ENCODE data around the gene NFATC4.
"Not testable (repeated sequence)": the region's sequence is repeated elsewhere in the genome, so short reads cannot be mapped to it uniquely, and the experiment has no call there.

NFATC4 gene

GRCh38 chr14:24367514-24368211, at the start of gene NFATC4:
NFATC4 (plus strand) TSS chr14:24368184; CDS start chr14:24368341, 157 bp downstream.
- FAIRE-seq: no peak

- FAIRE-seq: no peak
Measured at GRCh38 chr14:24321212-24321975, 46.6 kb upstream of the NFATC4 start.

GRCh38 chr14:24322672-24323071, 45.3 kb upstream of the NFATC4 start:
- FAIRE-seq: no peak

- FAIRE-seq: no peak
Measured at GRCh38 chr14:24323341-24323740, 44.6 kb upstream of the NFATC4 start.

GRCh38 chr14:24324024-24324423, 44.0 kb upstream of the NFATC4 start:
- no peak for FAIRE-seq

GRCh38 chr14:24325041-24325530, 42.9 kb upstream of the NFATC4 start:
- no peak for FAIRE-seq

GRCh38 chr14:24325963-24326362, 42.0 kb upstream of the NFATC4 start:
- FAIRE-seq: no peak

- FAIRE-seq: no peak
Measured at GRCh38 chr14:24327303-24327702, 40.7 kb upstream of the NFATC4 start.

GRCh38 chr14:24327914-24328313, 40.1 kb upstream of the NFATC4 start:
- FAIRE-seq: not testable (repeated sequence)

GRCh38 chr14:24329073-24329663, 38.8 kb upstream of the NFATC4 start:
- FAIRE-seq: no peak

GRCh38 chr14:24329736-24330135, 38.2 kb upstream of the NFATC4 start:
- no peak for FAIRE-seq

- no peak for FAIRE-seq
Measured at GRCh38 chr14:24330973-24331674, 36.9 kb upstream of the NFATC4 start.

- no peak for FAIRE-seq
Measured at GRCh38 chr14:24331731-24332267, 36.2 kb upstream of the NFATC4 start.

- FAIRE-seq: no peak
Measured at GRCh38 chr14:24332268-24332993, 35.6 kb upstream of the NFATC4 start.

GRCh38 chr14:24334431-24335291, 33.3 kb upstream of the NFATC4 start, which contains the start of gene ADCY4:
ADCY4 (minus strand) TSS chr14:24335071; CDS start chr14:24334652, 419 bp downstream.
- FAIRE-seq: no peak

GRCh38 chr14:24335461-24336171, 32.4 kb upstream of the NFATC4 start:
- no peak for FAIRE-seq

GRCh38 chr14:24337144-24337823, 30.7 kb upstream of the NFATC4 start:
- FAIRE-seq: no peak

GRCh38 chr14:24337824-24338175, 30.2 kb upstream of the NFATC4 start:
- no peak for FAIRE-seq

- no peak for FAIRE-seq
Measured at GRCh38 chr14:24338843-24339242, 29.1 kb upstream of the NFATC4 start.
